Uterus (tissue), 4 donors: ENCODE measurements around the gene TPD52L2. TPM values are rescaled to one million over a fixed set of nuclear protein-coding genes. Genes with fewer than 3 reads are reported as not detected.

Experiments
- DNase-seq, 2 donors: peaks; one replicate each; pipeline ENCODE4 v3.0.0-alpha.2; 2019 to 2020
- H3K27ac ChIP-seq, 2 donors: fragments of 200-600 bp; sonication (generic); 1 replicate in 1 of 2; 2 replicates in 1 of 2; pipeline ENCODE4 v1.5.1; 2016 to 2018
- H3K27me3 ChIP-seq, 2 donors: fragments of 200-600 bp; sonication (generic); one replicate each; pipeline ENCODE4 v1.5.1; 2018 to 2019; ENCODE audit warnings: control low read depth in 1 of 2
- H3K36me3 ChIP-seq, 2 donors: fragments of 200-600 bp; sonication (generic); one replicate each; pipeline ENCODE4 v1.5.1; 2019; ENCODE audit warnings: control low read depth in 1 of 2
- H3K4me1 ChIP-seq, 2 donors: fragments of 200-600 bp; sonication (generic); one replicate each; pipeline ENCODE4 v1.5.1; 2018 to 2019; ENCODE audit warnings: control low read depth in 1 of 2
- H3K4me3 ChIP-seq, 2 donors: fragments of 200-600 bp; sonication (generic); 1 replicate in 1 of 2; 2 replicates in 1 of 2; pipeline ENCODE4 v1.5.1; 2018 to 2019; ENCODE audit warnings: mild to moderate bottlenecking in 1 of 2
- H3K9me3 ChIP-seq, 2 donors: fragments of 200-600 bp; sonication (generic); one replicate each; pipeline ENCODE4 v1.5.1; 2019; ENCODE audit warnings: control low read depth in 1 of 2
- POLR2A ChIP-seq, 2 donors: fragments of 450-650 bp; IDR thresholded peaks; one replicate each; pipeline ENCODE4 v1.6.1; 2016; ENCODE audit warnings: antibody characterized with exemption in 2 of 2, mild to moderate bottlenecking in 1 of 2, moderate library complexity in 1 of 2
- intact Hi-C: fragments of 100-400 bp; cut with DNase I; formaldehyde crosslinking; loops from one replicate; pipeline ENCODE4 v1.15.1; 2023; ENCODE audit warnings: low total_unique reads
- total RNA-seq, 4 donors: library from RNA; depleted of rRNA in 3 of 4; stranded (reverse); fragments of >200 nt in 3 of 4; gene quantifications; one replicate each; pipeline versions ENCODE4 v1.1.0 to v1.2.4, GENCODE V29; 2014 to 2023
- TF ChIP-seq, protein P1 (sequence below), 4 experiments: fragments of 200-600 bp in 2 of 4; fragments of 450-650 bp in 2 of 4; sonication (generic) in 2 of 4; IDR thresholded peaks; one replicate each; pipeline ENCODE4 v1.5.1; 2016 to 2019; ENCODE audit warnings: antibody characterized with exemption in 4 of 4, mild to moderate bottlenecking in 2 of 4, moderate library complexity in 1 of 4
- donor health status: DM: yes; HTN: yes; CAD: no.

The TPD52L2 gene
- total RNA-seq, 4 donors from 2014 or later = 44.1 to 77.8 (median 62.0) TPM

- peak overlapping the region; percentile 63 to 72 for H3K27ac ChIP-seq
- no peaks in the 10 kb centered on the region for H3K9me3 ChIP-seq
- no peaks in the 10 kb centered on the region for H3K27me3 ChIP-seq
- intact Hi-C loops = no loop called here
- no peak for DNase-seq
- no peaks in the 10 kb centered on the region for H3K36me3 ChIP-seq
- H3K4me3 ChIP-seq = peak overlapping the region; percentile 35 to 60
- no peak for TF ChIP-seq POLR2A (IDR thresholded peaks at IDR 0.05)
- TF ChIP-seq, protein P1, sequence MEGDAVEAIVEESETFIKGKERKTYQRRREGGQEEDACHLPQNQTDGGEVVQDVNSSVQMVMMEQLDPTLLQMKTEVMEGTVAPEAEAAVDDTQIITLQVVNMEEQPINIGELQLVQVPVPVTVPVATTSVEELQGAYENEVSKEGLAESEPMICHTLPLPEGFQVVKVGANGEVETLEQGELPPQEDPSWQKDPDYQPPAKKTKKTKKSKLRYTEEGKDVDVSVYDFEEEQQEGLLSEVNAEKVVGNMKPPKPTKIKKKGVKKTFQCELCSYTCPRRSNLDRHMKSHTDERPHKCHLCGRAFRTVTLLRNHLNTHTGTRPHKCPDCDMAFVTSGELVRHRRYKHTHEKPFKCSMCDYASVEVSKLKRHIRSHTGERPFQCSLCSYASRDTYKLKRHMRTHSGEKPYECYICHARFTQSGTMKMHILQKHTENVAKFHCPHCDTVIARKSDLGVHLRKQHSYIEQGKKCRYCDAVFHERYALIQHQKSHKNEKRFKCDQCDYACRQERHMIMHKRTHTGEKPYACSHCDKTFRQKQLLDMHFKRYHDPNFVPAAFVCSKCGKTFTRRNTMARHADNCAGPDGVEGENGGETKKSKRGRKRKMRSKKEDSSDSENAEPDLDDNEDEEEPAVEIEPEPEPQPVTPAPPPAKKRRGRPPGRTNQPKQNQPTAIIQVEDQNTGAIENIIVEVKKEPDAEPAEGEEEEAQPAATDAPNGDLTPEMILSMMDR (IDR thresholded peaks at IDR 0.05) = no peak
- H3K4me1 ChIP-seq = peaks cover 0 to 24% of the 10 kb centered on the region in 2 donors
Observed at GRCh38 chr20:63831646-63831992, 33.5 kb upstream of the TPD52L2 start.

DNA sequence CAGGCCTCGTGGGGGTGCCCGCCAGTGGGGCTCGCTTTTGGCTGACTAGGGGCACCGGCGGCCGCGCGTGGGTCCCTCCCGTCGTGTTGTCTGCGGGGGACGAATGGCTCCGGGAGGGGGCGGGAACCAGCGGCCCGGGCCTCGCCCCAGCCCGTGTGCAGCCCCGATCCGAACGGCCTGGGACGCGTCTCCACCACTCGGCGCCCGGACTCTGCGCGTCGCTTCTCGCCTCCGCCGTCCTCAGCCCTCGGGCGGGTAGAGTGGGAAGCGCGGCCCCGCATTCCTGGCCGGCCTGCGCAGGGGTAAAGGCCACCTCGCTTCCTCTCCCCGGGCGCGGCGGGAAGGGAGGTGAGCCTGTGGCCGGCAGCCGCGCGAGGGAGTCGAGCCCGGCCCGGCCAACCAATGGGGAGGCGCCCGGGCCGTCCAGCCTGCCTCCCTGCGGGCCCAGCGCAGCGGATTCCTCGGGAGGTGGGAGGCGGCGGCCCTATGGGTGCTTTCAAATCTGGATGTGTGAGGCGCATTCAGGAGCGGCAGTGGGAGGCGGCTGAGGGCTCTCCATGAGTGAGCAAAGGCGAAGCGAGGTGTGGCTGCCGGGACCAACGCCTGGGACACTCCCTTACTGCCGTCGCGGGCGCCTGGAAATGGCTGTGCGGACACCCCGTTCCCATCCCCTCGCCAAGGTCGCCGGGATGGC lies 32.9 kb upstream of the TPD52L2 start:
- Histone ChIP-seq H3K27ac (peak overlapping the region; percentile 63 to 72), H3K36me3 (no peaks in the 10 kb centered on the region), H3K4me1 (peaks cover 0 to 24% of the 10 kb centered on the region in 2 donors), H3K9me3 (no peaks in the 10 kb centered on the region), H3K4me3 (peak overlapping the region; percentile 35 to 60), H3K27me3 (no peaks in the 10 kb centered on the region)
- DNase-seq = peak; percentile 58 to 68
- TF ChIP-seq, protein P1 (IDR thresholded peaks at IDR 0.05) = no peak
- TF ChIP-seq POLR2A (IDR thresholded peaks at IDR 0.05) = no peak
- intact Hi-C loops = no loop called here

DNA sequence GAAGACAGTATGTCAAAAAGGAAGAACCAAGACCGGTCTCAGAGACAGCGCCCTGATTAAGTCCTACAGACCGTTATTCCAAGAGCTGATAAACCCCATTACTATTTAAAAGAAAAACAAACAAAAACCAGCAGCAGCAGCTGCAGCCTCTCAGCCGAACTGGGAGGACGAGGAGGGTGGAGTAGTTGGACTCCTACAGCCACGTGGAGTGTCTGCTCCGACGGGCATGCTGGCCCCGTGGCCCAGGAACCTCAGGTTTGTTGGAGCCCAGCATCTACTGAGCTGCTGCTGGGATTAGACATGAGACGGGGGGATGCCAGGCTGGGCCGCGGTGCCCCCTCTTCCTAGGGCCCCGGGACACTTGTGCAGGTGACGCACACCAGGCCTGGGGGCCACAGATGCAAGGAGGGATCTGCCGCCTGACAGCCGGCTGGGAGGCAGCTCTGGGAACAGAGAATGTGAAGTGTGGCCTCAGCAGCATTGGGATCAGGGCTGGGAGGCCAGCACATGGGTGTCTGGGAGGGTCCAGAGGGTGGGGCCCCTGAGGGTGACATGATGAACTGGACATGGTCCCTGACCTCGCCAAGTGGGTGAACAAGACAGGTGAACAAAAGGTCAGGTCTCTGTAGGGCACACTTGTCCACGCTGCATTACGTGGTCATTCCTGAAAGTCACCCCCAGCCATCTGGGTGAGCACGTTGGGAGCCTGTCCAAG lies 31.1 kb upstream of the TPD52L2 start:
- intact Hi-C loops = no loop called here
- no peak for DNase-seq
- Histone ChIP-seq H3K4me3 (no peak overlapping the region), H3K27ac (peak overlapping the region; percentile 74 to 91), H3K27me3 (no peaks in the 10 kb centered on the region), H3K36me3 (no peaks in the 10 kb centered on the region), H3K4me1 (peaks cover 0 to 24% of the 10 kb centered on the region in 2 donors), H3K9me3 (no peaks in the 10 kb centered on the region)
- TF ChIP-seq, protein P1 (IDR thresholded peaks at IDR 0.05) = no peak
- no peak for TF ChIP-seq POLR2A (IDR thresholded peaks at IDR 0.05)

DNA sequence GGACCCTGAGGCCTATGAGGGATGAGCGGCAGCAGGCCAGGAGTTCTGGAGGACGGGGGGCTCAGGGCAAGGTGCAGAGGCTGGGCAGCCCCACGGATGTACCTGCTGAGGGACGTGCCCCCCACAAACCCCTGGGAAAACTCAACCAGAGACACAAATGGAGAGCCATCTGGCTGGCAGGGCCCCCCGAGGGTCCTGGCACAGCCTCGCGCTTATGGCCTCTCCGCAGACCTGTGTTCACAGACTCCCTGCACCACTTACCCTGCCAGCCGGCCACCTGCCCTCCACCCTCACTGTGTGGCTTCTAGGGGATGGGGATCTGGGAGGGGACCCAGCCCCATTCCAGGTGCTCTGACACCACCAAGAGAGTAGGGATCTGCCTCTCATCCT lies 30.6 kb upstream of the TPD52L2 start:
- H3K27me3 ChIP-seq = no peaks in the 10 kb centered on the region
- H3K36me3 ChIP-seq = no peaks in the 10 kb centered on the region
- intact Hi-C loops = no loop called here
- H3K9me3 ChIP-seq = no peaks in the 10 kb centered on the region
- peak overlapping the region; percentile 74 to 91 for H3K27ac ChIP-seq
- H3K4me1 ChIP-seq = peaks cover 0 to 24% of the 10 kb centered on the region in 2 donors
- no peak for DNase-seq
- TF ChIP-seq, protein P1 (IDR thresholded peaks at IDR 0.05) = no peak
- H3K4me3 ChIP-seq = no peak overlapping the region
